ENCODE results near the gene PYGB. TPM values are rescaled to one million over a fixed set of nuclear protein-coding genes. Genes with fewer than 3 reads are reported as not detected.
A peak's percentile ranks its signal among the peaks of the same experiment; 100 is the strongest.

Gene PYGB
- total and polyA plus RNA-seq, 4 donors, result 30.3 to 90.3 (median 47.3) TPM

- WGBS, 2 donors, result 97 to 98% methylated on average over 16 of the region's 16 CpGs
- ATAC-seq (ENCODE audit: insufficient read depth, low FRiP score) (no peak), DNase-seq (no peak)
- Histone ChIP-seq H3K4me3 (no peak overlapping the region), H3K27me3 (ENCODE audit: control insufficient read depth in 3 of 3, insufficient read depth in 3 of 3, low read length in 2 of 3) (no peaks in the 10 kb centered on the region), H3K27ac (ENCODE audit: low read depth in 1 of 2, low read length in 1 of 2) (peak overlapping the region in 1 of 2 donors; percentile 94), H3K9ac (ENCODE audit: insufficient read depth in 1 of 2, low read length in 2 of 2) (no peak overlapping the region), H3K9me3 (ENCODE audit: control insufficient read depth in 4 of 4, insufficient read depth in 3 of 4, low read length in 3 of 4) (no peaks in the 10 kb centered on the region), H3K4me1 (ENCODE audit: control insufficient read depth in 5 of 5, insufficient read depth in 5 of 5, low read length in 5 of 5) (peaks cover 0 to 13% (median 8%) of the 10 kb centered on the region in 5 donors), H3K36me3 (ENCODE audit: control insufficient read depth in 4 of 4, insufficient read depth in 4 of 4, low read length in 4 of 4) (peaks cover 0 to 35% (median 6%) of the 10 kb centered on the region in 4 donors)
- TF ChIP-seq CTCF (IDR thresholded peaks at IDR 0.05; ENCODE audit: control extremely low read depth, extremely low read depth), result no peak
These were observed 22.9 kb upstream of the PYGB start for GRCh38 chr20:25224941-25225340.

GRCh38 chr20:25225642-25226432 lies 22.0 kb upstream of the PYGB start:
- ATAC-seq (ENCODE audit: insufficient read depth, low FRiP score), result no peak
- WGBS, 2 donors, result 92 to 95% methylated on average over 16 of the region's 16 CpGs
- H3K4me1 ChIP-seq (ENCODE audit: control insufficient read depth in 5 of 5, insufficient read depth in 5 of 5, low read length in 5 of 5), result peaks cover 0 to 11% (median 5%) of the 10 kb centered on the region in 5 donors
- no peak overlapping the region for H3K4me3 ChIP-seq
- H3K27ac ChIP-seq (ENCODE audit: low read depth in 1 of 2, low read length in 1 of 2), result peak overlapping the region in 1 of 2 donors; percentile 94
- DNase-seq, result no peak
- no peaks in the 10 kb centered on the region for H3K9me3 ChIP-seq (ENCODE audit: control insufficient read depth in 4 of 4, insufficient read depth in 3 of 4, low read length in 3 of 4)
- H3K36me3 ChIP-seq (ENCODE audit: control insufficient read depth in 4 of 4, insufficient read depth in 4 of 4, low read length in 4 of 4), result peaks cover 0 to 29% (median 4%) of the 10 kb centered on the region in 4 donors
- no peak overlapping the region for H3K9ac ChIP-seq (ENCODE audit: insufficient read depth in 1 of 2, low read length in 2 of 2)
- no peaks in the 10 kb centered on the region for H3K27me3 ChIP-seq (ENCODE audit: control insufficient read depth in 3 of 3, insufficient read depth in 3 of 3, low read length in 2 of 3)
- no peak for TF ChIP-seq CTCF (IDR thresholded peaks at IDR 0.05; ENCODE audit: control extremely low read depth, extremely low read depth)

- H3K4me3 ChIP-seq, result no peak overlapping the region
- peak; percentile 54 for ATAC-seq (ENCODE audit: insufficient read depth, low FRiP score)
These were observed 21.2 kb upstream of the PYGB start for GRCh38 chr20:25226433-25227316.

More at GRCh38 chr20:25226433-25227316, 21.2 kb upstream of the PYGB start:
- Histone ChIP-seq H3K4me1 (ENCODE audit: control insufficient read depth in 5 of 5, insufficient read depth in 5 of 5, low read length in 5 of 5) (peaks cover 0 to 11% (median 5%) of the 10 kb centered on the region in 5 donors), H3K9ac (ENCODE audit: insufficient read depth in 1 of 2, low read length in 2 of 2) (no peak overlapping the region), H3K36me3 (ENCODE audit: control insufficient read depth in 4 of 4, insufficient read depth in 4 of 4, low read length in 4 of 4) (peaks cover 0 to 21% (median 1%) of the 10 kb centered on the region in 4 donors), H3K27me3 (ENCODE audit: control insufficient read depth in 3 of 3, insufficient read depth in 3 of 3, low read length in 2 of 3) (no peaks in the 10 kb centered on the region), H3K9me3 (ENCODE audit: control insufficient read depth in 4 of 4, insufficient read depth in 3 of 4, low read length in 3 of 4) (no peaks in the 10 kb centered on the region), H3K27ac (ENCODE audit: low read depth in 1 of 2, low read length in 1 of 2) (peak overlapping the region; percentile 71 to 94)
- DNase-seq, result no peak
- 68 to 75% methylated on average over 28 of the region's 28 CpGs for WGBS, 2 donors
- no peak for TF ChIP-seq CTCF (IDR thresholded peaks at IDR 0.05; ENCODE audit: control extremely low read depth, extremely low read depth)
